C4-2B (cell line): ENCODE results near the gene EIF4H.

Source experiments
- ZFX ChIP-seq: fragments of 450-650 bp; IDR thresholded peaks from 2 replicates; pipeline ENCODE4 v1.6.1; 2017
- TF ChIP-seq, protein P1 (sequence below): fragments of 450-650 bp; conservative IDR thresholded peaks from 2 replicates; pipeline ENCODE4 v1.5.1; 2017; ENCODE audit warnings: mild to moderate bottlenecking

DNA sequence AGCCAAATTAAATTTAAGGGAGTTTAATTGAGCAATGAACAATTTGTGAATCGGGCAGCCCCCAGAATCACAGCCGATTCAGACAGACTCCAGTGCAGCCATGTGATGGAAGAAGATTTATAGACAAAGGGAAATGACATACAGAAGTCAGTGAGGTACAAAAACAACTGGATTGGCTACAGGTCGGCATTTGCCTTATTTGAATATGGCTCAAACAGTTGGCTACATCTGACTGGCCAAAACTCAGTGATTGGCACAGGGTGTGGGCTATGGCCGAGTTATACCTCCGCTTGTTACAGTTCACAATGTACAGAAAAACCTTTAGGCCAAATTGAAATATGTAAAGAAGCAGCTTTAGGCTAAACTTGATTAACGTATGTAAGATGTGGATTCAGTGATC is 30.8 kb upstream of the EIF4H start:
- TF ChIP-seq, protein P1, sequence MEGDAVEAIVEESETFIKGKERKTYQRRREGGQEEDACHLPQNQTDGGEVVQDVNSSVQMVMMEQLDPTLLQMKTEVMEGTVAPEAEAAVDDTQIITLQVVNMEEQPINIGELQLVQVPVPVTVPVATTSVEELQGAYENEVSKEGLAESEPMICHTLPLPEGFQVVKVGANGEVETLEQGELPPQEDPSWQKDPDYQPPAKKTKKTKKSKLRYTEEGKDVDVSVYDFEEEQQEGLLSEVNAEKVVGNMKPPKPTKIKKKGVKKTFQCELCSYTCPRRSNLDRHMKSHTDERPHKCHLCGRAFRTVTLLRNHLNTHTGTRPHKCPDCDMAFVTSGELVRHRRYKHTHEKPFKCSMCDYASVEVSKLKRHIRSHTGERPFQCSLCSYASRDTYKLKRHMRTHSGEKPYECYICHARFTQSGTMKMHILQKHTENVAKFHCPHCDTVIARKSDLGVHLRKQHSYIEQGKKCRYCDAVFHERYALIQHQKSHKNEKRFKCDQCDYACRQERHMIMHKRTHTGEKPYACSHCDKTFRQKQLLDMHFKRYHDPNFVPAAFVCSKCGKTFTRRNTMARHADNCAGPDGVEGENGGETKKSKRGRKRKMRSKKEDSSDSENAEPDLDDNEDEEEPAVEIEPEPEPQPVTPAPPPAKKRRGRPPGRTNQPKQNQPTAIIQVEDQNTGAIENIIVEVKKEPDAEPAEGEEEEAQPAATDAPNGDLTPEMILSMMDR = no peak
- no peak for TF ChIP-seq ZFX
